CD4-positive, alpha-beta T cell treated with Interleukin-4 for 1 hour (primary cell): ENCODE results near the gene P3H2.

Source experiments
- DNase-seq, 2 donors: peaks; one replicate each; pipeline ENCODE4 v3.0.0-alpha.2; 2020 to 2022

Gene P3H2

GRCh38 chr3:190013943-190014924, 106.5 kb downstream of the P3H2 start:
- no peak for DNase-seq

- no peak for DNase-seq
Observed at GRCh38 chr3:190012784-190013183, 107.9 kb downstream of the P3H2 start.

- DNase-seq, result no peak
Observed at GRCh38 chr3:190012314-190012782, 108.3 kb downstream of the P3H2 start.

GRCh38 chr3:190010486-190010885, 110.2 kb downstream of the P3H2 start:
- no peak for DNase-seq

- DNase-seq, result no peak
Observed at GRCh38 chr3:190009614-190010013, 111.1 kb downstream of the P3H2 start.

GRCh38 chr3:190008432-190008831, 112.3 kb downstream of the P3H2 start:
- no peak for DNase-seq

- DNase-seq, result no peak
Observed at GRCh38 chr3:190005343-190006113, 115.2 kb downstream of the P3H2 start.

- DNase-seq, result no peak
Observed at GRCh38 chr3:190004656-190005055, 116.0 kb downstream of the P3H2 start.

GRCh38 chr3:190003681-190004123, 117.0 kb downstream of the P3H2 start:
- DNase-seq, result no peak

GRCh38 chr3:190003068-190003467, 117.6 kb downstream of the P3H2 start:
- DNase-seq, result no peak

- DNase-seq, result no peak
Observed at GRCh38 chr3:190001426-190001825, 119.3 kb downstream of the P3H2 start.

GRCh38 chr3:190000861-190001196, 119.9 kb downstream of the P3H2 start:
- no peak for DNase-seq

GRCh38 chr3:190000187-190000860, 120.4 kb downstream of the P3H2 start:
- no peak for DNase-seq

GRCh38 chr3:189999718-190000117, 121.0 kb downstream of the P3H2 start:
- DNase-seq, result no peak

GRCh38 chr3:189995129-189995528, 125.6 kb downstream of the P3H2 start:
- DNase-seq, result no peak

- DNase-seq, result no peak
Observed at GRCh38 chr3:189990826-189991225, 129.9 kb downstream of the P3H2 start.

GRCh38 chr3:189988854-189989253, 131.8 kb downstream of the P3H2 start:
- DNase-seq, result no peak

GRCh38 chr3:189988322-189988721, 132.4 kb downstream of the P3H2 start:
- DNase-seq, result no peak

- no peak for DNase-seq
Observed at GRCh38 chr3:189985948-189986347, 134.7 kb downstream of the P3H2 start.

- DNase-seq, result no peak
Observed at GRCh38 chr3:189983612-189984011, 137.1 kb downstream of the P3H2 start.

- DNase-seq, result no peak
Observed at GRCh38 chr3:189982321-189982945, 138.3 kb downstream of the P3H2 start.

GRCh38 chr3:189981668-189982067, 139.0 kb downstream of the P3H2 start:
- no peak for DNase-seq

- DNase-seq, result no peak
Observed at GRCh38 chr3:189978753-189979152, 141.9 kb downstream of the P3H2 start.
